HG03159 (cell line): ENCODE measurements around the gene OMP.

Experiments
- ATAC-seq: cut with Tn5 transposase; IDR thresholded peaks from one replicate; pipeline ENCODE4 v1.9.1; 2021; ENCODE audit warnings: mild to moderate bottlenecking, moderate library complexity; ENCODE audit not compliant: unreplicated experiment

OMP gene

GRCh38 chr11:77137421-77137820 lies 34.8 kb downstream of the OMP start:
- ATAC-seq, result no peak

DNA sequence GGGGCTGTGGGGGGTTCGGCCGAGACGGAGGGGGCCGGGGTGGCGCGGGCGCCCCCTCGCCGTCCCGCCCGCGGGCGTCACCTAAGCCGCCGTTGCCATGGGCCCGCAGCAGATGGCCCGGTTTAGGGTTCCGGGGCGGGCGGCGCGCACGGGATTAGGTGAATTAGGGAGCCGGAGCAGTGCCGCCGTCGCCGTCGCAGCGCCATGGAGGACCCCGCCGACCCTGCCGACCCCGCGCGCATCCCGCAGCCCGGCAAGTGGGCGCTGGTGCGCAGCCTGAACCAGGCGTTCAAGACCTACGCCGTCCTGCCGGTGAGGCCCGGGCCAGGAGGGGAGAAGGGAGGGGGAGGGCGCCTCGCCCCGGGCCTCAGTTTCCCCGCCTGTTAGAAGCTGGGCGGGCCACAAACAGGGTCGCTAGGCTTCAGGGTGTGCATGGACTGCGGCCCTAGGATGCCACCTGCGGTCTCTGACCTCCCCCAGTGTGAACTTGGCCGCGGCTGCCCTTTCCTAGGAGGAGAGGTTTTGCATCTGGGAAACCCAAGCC lies 35.5 kb downstream of the OMP start:
- no peak for ATAC-seq

GRCh38 chr11:77139201-77139600 lies 36.6 kb downstream of the OMP start:
- ATAC-seq, result no peak

DNA sequence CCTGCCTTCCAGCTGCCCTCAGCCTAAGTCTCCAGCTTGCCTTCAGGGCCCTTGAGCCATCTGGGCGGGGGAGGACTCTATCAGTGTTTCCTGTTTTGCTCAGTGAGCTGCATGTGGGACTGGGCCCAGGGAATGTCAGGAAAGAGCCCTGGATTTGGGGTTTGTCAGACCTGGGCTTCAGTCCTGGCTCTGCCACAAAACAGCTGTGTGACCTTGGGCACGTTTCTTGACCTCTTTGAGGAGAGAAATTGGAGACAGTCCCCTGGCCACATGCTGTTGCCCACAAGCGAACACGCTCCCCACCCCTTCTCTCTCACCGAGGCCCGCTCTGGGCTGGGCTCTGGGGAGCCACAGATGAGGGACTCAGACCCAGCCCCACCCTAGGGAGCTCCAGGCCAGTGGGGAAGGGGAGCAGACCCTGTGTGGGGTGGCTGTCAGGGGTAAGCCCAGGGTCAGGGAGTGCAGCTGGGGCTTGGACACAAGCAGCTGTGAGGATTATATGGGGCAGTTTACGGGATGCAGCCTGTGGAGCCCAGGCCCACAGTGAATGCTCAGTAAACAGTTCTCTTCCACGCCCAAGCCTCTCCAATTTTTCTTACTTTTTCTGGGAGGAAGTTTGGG lies 37.7 kb downstream of the OMP start:
- ATAC-seq, result no peak

DNA sequence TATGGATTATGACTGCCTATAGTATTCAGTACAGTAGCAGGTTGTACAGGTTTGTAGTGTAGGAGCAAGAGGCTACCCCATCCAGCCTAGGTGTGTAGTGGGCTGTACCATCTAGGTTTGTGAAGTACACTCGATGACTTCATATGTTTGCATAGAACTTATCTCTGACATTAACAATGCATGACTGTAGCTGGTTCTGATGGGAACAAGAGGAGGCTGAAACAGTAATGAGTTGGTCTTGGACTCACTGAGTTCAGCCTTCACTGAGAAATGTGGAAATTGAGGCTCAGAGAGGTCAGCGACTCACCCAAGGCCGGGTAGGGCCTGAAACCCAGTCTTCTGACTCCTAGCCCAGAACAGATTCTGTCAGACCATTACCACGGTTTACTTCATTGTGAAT lies 38.4 kb downstream of the OMP start:
- ATAC-seq, result no peak

DNA sequence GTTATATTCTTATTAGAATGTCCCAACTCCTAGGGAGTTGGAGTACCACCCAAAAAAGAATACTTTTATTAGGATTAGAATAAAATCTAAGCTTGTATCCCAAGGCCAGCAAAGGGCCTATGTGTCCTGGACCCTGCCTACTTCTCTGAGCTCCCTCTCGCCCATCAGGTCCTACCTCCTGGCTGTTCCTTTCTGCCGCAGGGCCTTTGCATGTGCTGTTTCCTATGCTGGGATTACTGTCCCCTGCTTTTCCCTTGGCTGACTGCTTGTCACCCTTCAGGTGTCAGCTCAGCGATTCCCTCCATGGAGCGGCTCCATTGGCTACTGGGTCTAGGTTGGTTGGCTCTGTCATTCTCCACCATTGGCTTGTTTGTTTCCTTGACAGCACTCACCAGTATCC lies 38.8 kb downstream of the OMP start:
- ATAC-seq, result no peak

DNA sequence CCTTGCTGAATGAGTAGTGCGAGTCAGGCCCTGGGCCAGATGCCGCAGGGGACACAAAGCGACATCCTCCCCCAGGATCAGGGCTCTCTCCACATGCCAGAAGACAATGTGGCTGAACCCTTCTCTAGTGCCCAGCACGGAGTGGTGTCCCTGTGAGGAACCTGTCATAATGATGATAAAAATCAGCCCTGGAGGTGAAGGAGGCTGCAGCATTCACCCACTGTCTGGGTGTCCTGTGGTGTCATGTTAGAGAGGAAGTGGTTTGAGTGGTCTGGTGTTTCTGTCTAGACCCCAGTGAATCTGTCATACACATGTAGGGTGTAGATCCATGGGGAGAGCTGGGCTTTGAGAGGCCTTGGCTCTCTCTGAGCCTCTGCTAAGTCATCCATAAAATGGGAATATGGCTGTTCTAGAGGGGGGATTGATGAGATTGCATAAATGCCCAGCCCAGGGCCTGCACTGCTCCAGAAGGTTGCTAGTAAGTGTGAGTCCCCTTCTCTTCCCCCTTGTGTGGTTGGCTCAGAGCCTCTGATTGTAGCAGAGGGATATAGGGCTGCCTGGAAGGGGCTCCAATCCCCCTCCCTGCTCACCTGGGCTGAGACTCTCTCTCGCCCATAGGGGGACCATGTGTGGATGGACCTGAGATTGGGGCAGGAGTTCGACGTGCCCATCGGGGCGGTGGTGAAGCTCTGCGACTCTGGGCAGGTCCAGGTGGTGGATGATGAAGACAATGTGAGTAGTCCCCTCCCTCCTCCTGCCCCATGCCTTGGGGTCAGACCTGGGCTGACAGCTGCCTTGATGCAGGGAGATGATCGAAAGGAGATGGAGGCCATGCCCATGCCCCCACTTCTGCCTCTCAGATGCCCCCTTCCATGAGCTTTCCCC lies 39.7 kb downstream of the OMP start:
- no peak for ATAC-seq

- no peak for ATAC-seq
These were observed 40.9 kb downstream of the OMP start for GRCh38 chr11:77143405-77144020.

DNA sequence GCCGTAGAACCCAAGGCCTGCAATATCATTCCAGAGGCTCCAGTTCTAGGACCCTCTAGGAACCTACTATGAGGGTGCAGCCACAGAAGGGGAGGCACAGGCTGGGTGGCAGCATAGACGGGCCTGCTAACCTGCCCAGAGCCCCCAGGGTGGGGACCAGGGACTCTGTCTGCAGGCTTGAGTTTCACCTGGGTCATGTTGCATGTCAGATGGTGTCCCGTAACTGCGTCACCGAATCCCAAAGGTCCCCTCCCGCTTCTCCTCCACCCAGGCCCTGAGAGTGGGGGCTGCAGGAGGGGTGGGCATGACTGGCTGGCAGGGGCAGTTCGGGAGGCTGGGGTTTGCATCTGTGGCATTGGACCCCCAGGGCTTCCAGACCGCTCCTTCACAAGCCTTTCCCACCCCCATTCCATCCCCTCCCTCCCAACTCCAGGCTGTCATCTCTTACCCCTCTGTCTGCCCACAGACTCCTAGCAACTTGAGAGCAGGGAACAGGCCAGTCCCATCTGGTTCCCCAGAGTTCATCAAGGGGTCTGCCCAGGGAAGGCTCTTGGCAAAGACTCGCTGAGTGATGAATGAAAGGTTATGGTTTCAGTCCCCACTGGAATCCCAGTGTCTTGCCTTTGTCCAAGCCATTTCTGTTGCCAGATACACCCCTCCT lies 41.7 kb downstream of the OMP start:
- ATAC-seq, result no peak

DNA sequence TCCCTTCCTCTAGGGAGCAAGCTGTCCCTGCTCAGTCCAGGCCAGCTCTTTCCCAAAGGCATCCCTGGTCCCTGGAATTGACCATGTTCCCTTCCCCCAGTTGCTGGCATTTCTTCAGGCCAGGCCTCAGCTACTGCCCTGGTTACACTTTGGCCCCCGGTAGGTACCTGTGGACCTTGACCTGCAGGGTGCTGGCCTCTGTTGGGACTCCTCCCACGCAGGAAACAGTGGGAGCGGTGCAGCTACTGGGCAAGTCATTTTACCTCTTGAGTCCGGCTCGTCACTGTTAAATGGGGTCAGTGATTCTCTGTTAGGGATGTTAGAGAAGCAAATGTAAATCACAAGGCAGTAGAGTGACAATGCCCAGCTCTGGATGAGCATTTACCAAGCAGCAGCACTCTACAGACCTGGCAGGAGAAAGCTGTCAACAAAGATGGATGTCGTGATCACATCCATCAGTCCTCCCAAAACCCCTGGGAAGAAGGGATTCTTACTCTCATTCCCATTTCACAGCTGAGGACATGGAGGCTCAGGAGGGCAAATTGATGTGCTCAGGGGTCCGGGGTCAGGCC lies 42.3 kb downstream of the OMP start:
- ATAC-seq, result no peak

GRCh38 chr11:77146261-77147035 lies 43.8 kb downstream of the OMP start:
- ATAC-seq, result no peak

- ATAC-seq, result no peak
These were observed 44.3 kb downstream of the OMP start for GRCh38 chr11:77147036-77147315.

GRCh38 chr11:77147668-77148321 lies 45.2 kb downstream of the OMP start:
- no peak for ATAC-seq

DNA sequence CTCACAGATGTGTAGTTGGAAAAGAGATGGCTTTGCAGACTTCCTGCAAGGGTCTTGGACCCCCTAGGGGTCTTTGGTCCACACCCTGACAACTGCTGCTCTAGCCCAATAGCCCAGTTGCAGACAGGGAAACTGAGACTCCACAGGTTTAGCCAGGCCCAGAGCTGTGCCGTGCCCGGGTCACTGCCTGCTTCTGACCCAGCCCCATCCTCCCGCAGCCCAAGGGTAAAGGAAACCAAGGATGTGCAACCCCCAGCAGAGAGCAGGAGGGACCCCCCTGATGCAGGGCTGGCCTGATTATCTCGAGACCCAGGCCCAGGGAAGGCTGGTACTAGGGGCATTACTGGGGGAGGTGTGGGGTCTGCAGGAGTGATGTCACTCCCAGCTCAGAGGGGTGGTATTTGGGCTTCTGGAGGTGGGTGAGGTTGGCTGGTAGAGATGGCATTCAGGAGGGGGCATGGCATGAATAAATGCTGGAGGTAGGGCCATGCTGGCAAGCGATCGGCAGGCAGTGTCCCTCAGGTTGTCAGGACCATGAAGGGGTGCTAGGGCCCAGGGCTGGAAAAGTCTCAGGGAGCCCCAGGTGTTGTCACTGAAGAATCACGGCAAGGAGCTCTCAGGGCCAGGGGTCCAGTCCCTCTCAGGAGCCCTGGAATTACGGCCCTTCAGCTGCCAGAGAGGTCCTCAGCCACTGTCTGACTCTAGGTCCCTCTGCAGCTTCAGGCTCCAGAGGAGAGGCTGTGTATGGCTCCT lies 46.5 kb downstream of the OMP start:
- ATAC-seq, result no peak

DNA sequence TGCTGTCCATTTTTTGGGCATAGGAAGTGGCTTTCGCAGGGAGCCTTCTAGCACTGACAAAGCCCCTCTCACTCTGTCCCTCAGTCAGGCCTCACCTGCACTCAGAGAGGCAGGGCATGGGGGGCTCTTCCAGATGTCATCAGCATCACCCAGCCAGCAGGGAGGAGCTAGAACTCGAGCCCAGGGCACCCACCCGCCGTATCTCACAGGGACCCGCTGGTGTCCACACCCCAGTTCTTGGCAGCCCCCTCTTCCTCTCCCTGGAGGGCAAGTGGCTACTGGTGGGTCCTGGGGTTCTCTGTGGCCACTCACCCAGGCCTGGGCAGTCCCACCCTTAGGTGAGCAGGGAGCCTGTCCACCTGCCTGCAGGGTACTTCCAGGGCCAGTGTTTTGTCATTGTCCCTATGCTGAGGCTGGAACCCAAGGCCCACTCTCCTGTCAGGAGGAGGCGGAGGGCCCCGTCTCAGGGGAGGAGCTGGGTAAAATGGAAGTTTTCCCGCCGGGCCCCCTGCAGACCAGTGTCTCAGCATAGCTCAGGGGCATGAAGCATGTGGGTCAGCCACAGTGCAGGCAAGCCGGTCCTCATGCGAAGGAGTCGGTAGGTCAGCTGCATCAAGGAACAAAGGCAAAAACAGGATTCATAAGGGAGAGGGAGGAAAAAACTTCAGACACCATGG lies 47.2 kb downstream of the OMP start:
- ATAC-seq, result no peak

- no peak for ATAC-seq
These were observed 48.2 kb downstream of the OMP start for GRCh38 chr11:77150836-77151235.

GRCh38 chr11:77151804-77152509 lies 49.3 kb downstream of the OMP start:
- ATAC-seq, result no peak

DNA sequence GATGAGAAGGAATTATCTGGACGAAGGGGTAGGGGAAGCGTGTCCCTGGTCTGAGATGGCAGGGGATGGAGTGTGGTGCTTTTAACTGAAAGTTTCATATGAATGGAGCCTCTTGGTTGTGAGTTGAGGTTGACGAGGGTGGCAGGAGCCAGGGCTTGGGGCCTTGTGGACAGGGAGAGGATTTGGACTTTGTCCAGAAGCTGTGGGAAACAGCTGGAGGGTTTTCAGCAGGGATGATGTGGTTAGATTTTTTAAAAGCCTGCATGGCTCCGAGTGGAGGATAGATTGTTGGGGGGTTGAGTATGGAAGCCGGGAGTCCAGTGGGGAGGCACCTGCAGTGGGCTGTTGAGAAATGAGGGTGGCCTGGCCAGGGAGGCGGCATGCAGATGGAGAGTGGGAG lies 50.2 kb downstream of the OMP start:
- no peak for ATAC-seq
